GM18873 (cell line): ENCODE data around the gene TRAF3.
A peak's percentile ranks its signal among the peaks of the same experiment; 100 is the strongest.
"Not testable (repeated sequence)": the region's sequence is repeated elsewhere in the genome, so short reads cannot be mapped to it uniquely, and the experiment has no call there.

Experiments used
- ATAC-seq: cut with Tn5 transposase; IDR thresholded peaks from one replicate; pipeline ENCODE4 v1.9.1; 2021; ENCODE audit warnings: mild to moderate bottlenecking, moderate library complexity, moderate number of reproducible peaks; ENCODE audit not compliant: unreplicated experiment, low FRiP score

Gene TRAF3

DNA sequence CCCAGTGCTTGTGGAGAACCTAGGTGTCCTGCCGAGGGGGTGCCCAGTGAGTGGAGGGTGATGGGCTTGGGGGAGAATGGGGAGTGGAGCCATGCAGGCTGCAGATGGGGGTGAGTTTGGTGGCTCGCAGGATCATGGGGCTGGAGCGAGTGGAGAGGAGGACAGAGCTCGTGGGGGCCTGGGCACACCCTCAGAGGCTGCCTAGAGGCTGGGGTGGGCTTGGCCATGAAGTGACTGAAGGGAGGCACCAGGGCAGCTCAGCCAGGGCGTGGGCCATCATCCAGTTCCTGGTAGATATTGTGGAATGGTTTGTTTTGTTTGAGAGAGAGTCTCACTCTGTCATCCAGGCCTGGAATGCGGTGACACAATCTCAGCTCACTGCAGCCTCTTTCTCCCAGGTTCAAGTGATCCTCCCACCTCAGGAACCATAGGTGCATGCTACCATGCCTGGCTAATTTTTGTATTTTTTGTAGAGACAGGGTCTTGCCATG lies 101.8 kb downstream of the TRAF3 start:
- no peak for ATAC-seq

DNA sequence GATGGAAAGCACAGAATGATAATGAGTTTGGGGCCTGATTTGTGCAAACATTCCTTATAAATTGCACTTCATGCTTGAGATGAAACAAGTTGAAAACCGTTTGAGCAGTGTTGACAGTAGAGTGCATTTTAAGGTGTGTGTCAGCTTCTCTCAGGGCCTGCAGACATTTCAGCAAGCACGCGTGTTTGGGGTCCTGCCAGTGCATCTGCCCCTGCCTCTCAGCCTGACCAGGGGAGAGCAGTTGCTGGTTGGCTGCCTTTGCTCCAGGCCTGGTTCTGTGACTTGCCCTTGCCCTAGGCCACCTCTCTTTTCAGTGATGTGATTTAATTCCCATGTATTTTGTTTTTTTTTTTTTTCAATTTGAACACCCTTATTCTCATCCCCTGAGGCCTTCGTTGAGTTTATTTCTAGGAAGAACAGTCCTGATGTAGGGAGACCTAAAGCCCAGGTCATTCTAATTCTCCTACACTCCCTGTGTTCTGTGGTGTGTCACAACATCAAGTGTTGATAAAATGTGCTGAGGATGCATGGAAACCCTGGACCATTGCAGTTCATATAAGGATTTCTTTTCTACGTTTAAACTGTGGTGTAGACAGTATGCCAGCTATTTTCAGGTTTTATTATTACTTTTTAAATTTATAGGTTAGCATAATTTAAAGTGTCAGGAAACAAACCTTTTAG lies 105.1 kb downstream of the TRAF3 start:
- no peak for ATAC-seq

DNA sequence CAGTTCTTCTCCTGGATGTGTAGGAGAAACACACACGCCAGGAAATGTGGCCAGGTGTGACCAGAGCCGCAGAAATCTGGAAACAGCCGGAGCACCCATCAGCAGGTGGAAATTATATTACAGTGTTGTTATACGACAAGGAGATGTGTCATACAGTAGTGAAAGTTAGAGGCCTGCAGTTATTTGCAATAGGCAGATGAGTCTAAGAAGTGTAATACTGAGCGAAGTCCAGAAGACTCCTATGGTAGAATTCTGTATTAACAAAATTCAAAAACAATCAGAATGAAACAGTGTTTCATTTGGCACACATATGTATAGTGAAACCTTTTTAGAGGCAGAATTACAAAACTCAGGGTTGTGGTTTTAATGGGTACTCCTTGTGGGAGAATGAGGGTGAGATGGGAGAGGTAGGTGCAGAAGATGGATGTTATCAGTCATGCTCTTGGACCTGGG lies 105.9 kb downstream of the TRAF3 start:
- no peak for ATAC-seq

DNA sequence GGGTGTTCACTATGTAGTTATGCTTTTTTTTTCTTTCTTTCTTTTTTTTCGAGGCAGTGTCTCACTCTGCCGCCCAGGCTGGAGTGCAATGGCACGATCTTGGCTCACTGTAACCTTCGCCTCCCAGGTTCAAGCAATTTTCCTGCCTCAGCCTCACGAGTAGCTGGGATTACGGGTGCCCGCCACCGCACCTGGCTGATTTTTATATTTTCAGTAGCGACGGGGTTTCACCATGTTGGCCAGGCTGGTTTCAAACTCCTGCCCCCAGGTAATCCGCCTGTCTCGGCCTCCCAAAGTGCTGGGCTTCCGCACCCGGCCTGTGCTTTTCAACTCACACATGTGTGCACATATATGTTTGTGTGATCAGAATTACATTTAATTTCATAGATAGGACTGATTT lies 106.3 kb downstream of the TRAF3 start:
- ATAC-seq = no peak

DNA sequence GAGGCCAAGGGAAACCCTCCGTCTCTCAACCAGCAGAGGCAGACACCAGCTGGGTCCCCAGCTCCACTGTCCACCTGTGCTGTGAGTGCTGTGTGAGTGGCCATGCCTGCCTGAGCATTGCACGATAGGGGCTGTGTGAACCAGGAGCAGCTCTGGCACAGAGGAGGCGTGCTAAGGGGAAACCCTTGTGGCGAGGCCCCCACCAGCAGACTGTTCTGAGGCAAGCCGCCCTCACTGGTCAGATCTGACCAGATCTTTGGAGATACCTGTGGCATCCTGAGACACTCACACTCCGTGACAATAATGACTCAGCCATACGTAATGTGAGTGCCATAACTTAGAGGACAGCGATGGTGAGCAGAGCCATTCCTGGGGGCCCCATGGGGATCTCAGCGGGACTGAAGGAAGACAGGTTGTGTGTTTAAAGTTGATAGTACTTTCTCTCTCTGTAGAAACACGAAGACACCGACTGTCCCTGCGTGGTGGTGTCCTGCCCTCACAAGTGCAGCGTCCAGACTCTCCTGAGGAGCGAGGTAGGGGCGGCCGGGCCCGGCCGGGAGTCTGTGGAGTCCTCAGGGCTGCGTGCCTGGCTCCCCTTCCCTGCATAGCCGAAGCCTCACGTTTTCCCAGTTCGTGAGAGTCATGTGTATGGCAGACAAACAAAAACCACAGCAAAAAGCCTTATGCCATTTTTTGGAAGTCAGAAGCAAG lies 108.6 kb downstream of the TRAF3 start:
- no peak for ATAC-seq

DNA sequence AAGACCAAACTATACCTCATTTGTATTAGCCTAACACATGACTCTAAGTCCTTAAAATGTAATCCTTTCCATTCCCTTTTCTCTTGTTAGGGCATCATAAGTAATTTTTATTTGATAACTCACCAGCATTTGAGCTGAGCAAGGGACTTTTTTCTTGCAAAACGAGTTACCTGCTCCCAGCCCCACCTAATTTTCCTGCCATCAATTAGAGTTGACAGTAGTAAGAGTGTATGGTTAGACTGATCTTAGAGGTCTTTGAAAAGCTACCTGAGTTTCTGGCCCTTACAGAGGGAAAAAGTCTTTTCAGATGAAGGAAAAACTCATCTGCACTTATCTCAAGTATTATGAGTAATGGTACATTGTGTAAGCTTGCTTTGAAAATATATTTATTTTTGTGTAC lies 111.5 kb downstream of the TRAF3 start:
- no peak for ATAC-seq

DNA sequence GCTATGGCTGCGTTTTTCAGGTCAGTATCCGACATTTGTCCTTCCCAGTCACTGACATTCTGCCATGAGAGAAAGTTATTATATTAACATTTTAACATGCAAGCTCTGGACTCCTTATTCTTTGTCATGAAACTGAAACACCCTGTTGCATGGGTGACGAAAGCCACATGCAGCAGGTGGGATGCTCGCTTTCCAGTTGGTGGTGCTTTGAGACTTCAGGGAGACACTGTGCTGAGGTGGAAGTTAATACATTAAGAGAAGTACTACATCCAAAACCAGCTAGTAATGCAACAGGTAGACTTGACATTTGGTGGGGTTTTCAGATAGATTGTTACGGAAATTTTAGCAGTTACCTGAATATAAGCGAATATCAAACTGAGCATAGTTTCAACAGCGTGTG lies 112.4 kb downstream of the TRAF3 start:
- ATAC-seq = no peak

DNA sequence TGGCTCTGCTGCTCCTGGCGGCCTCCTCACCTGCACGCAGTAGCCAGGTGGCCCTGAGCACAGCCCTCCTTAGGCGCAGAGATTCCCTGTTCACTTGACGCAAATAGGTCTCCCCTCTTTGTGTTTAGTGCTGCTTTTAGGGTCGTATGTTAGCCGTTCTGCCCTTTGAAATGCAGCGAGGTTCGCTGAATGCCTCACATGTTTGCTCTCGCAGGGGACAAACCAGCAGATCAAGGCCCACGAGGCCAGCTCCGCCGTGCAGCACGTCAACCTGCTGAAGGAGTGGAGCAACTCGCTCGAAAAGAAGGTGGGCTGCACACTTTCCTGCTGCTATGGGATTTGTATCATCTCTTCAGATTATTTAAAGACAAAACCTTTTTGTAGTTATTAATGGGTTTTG lies 113.9 kb downstream of the TRAF3 start:
- ATAC-seq = no peak

DNA sequence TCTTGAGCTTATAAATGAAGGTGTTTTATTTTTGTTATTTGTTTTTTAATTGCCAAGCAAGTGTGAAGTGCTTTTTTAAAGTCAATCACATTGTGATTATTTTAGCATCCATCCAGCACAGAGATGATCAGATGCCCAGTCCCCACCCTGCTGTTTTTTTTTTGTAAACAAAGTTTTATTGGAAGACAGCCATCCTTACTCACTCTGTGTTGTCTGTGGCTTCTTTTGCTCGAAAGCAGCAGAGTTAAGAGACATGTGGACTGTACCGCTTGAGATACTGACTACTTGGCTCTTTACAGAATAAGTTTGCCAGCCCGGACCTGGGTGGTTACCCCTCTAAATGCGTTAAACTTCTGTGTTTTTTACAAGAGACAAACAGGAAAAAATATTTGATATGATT lies 114.3 kb downstream of the TRAF3 start:
- no peak for ATAC-seq

DNA sequence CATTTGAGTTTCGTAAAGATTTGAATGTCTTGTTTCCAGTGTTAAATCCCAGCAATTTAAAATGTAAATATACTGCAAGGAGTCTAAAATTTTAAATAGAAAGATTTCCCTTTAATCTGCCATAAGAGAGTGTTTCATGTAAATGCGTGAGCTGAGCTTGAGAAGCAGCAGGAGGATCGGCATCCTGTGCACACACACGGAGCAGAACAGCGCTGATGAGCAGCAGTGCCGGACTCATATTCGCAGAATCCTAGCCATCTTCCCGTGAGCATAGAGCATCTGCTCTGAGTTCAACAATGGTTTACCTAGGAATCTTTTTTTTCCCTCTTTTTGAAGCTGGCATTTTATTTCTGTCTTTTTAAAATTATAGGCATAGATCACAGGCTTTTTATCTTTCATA lies 115.4 kb downstream of the TRAF3 start:
- ATAC-seq = no peak

DNA sequence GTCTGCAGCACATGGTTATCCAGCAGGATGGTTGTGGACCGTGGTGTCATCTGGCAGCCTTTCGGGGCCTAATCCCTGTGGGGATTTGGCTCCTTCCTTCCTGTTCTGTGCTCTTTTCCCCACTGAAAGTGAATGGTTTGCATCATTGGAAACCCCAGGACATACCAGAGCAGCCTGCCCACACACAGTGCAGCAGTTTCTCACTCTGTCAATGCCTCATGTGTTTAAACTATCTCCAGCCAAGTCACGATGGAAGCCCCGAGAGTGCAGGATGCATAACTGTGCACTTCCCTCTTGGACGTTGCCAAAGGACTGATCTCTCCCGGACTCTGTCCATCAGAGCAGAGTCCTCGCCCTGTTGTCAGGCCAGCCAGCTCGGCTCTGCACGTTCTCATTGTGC lies 116.2 kb downstream of the TRAF3 start:
- no peak for ATAC-seq

DNA sequence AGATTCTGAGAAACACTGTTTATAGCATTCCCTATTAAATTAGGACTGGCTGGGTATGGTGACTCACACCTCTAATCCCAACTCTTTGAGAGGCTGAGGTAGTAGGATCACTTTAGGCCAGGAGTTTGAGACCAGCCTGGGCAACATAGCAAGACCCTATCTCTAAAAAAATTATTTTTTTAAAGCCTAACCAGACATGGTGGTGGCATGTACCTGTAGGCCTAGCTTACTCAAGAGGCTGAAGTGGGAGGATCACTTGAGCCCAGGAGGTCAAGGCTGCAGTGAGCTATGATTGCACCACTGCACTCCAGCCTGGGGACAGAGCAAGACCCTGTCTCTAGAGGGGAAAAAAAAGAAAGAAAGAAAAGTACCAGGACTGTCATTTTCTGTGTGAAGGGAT lies 119.5 kb downstream of the TRAF3 start:
- not testable (repeated sequence) for ATAC-seq

DNA sequence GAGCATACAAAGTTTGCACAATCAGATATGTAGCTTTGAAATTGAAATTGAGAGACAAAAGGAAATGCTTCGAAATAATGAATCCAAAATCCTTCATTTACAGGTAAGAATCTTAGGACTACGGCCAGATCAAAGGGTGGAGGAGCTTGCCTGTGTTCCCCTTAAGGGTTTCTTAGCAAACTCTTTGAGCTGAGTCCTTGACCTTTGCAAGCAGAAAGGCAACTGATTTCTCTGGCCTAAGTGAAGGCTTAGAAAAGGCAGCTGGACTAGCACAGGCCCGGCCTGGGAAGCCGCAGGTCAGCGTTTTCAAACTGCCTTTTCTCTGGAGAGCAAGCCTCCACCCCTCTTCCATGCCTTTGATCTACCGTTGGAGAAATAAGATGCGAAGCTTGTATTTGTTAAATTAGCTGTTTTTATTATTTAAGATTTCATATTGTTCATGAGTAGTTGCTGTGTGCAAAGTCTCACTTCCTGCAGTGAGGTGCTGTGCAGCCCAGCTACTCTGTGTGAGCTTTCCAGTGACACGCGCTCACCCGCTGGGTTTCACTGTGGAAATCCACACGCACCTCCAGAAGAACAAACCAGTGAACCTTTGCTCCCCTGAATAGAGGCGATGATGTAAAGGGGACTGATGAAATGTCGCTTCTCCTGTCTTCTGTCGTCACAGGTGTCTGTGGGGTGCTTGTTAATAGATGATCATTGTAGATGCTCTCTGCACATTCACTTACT lies 120.2 kb downstream of the TRAF3 start:
- ATAC-seq = no peak

DNA sequence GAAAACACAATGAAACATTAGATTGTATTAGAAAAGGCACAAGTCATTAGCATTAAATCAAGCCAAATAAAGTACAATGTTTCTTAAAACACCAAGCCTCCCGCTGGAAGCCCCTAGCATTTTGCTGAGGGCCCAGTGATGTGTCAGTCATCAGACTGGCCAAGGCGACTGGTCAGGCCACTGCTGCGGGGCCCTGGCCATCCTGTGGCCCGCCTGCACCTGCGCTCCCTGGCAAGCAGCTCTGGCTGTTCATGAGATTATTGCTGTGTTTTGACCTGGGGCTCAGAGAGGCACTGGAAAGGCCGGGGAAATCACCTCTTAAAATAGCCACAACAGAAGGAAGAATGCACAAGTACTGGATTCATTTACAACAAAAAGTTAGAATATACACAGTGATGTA lies 121.0 kb downstream of the TRAF3 start:
- no peak for ATAC-seq

DNA sequence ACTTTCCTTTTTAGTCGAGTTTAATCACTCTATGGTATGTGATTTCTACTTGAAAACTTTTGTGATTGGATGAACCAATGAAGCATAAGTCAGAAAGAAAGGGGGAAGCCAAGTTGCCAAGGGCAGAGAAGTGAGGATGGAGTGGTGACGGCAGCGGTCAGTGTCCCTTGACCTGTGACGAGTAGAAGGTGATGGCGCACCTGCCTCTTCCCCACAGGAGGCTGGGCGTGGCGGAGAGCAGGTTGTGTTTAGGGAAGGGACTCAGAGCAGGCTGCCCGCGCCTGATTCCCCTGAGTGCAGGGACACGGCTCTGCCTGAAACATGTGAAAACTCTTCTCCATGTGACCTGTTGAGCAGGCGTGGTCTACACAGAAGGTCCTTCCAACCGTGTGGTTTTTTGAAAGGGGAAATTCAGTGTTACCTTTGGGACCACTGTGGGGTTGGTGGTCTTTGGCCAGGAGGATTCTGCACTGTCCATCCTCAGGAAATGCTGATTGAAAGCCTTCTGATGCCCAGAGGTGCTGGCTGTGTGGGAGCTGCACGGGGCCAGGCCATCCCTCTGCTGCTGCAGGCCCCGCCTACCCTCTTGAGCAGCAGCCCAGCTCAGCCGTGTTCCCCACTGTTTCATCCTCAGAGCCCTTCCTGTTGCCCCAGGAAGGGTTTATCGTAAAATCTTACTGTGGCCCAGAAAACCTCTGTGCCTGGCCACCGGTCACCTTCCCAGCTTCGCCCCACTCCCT lies 121.7 kb downstream of the TRAF3 start:
- no peak for ATAC-seq

DNA sequence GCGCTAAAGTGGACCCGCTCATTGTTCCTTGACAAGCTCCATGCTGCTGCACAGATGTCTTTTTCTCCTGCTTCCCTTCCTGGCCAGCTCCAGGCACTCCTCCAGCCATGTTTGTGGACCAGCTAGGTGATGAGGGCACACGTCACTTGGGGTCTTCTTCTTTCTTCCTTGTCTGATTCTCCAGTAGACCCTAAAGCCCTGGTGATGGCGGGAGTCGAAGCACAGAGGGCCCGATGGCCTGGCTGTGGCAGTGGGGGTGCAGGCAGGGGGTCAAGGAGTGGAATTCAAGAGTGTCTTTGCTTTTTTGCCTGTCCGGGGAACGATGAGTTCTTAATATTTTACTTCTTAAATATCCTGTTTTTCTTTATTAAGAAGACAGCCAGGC lies 122.3 kb downstream of the TRAF3 start:
- ATAC-seq = no peak

DNA sequence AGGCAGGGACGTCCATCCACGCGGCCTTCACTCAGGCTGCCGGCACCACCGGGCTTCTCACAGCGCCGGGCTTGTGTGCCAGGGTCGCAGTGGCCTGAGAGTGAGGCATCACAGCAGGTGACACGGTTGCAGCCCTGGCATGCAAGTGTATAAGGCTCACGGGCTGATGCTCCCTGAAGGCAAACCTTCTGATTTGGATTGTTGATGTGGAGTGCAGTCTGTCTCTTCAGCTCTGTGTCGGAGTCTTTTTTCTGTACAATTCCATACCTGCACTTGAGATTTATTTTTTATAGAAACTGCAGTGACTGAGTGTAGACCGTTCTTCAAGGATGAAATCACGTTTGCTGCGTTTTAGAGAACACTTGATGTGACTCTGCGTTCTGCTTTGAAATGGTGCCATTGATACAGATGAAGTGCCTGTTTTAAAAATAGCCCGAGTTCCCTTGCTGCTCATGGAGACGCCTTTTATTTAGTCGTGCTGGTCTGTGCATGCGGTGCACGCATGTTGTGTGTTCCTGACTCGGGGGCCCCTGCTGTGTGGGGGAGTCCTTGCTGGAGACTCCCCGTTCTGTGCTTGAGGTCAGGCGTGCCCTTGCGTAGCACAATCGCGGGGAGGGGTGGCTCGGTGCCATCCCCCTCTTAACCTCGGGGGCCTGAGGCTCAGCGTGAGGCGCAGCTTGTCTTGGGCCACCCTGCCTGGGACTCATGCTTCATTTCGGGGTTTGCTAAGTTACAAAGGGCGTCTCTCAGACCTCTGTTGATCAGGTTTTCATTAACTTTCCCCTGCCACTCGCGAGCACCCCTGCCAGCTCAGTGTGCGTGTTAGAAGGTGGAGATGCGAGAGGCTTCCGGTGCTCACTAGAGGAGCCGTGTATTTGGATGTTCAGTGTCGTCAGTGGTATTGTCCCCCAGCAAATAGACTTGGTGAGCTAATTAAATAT lies 123.7 kb downstream of the TRAF3 start:
- ATAC-seq = peak; percentile 35

DNA sequence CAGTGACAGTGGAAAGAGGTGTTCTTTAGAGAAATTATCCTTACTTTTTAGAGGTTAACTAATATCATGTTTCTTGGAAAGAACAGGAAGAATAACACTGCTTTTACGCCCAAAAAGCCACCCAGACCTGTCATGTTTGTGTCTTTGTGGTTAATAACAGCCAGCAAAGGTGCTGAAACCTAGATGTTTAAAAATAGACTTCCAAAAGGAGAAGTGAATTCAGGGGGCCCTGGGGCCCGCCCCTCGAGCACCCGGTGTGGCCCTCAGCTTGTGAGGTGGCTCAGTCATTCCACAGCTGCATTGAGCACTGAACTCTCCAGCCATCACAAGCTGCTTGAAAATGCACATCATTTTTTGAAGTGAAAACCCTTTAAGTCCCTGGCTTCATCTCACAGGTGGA lies 124.4 kb downstream of the TRAF3 start:
- ATAC-seq = peak; percentile 42

DNA sequence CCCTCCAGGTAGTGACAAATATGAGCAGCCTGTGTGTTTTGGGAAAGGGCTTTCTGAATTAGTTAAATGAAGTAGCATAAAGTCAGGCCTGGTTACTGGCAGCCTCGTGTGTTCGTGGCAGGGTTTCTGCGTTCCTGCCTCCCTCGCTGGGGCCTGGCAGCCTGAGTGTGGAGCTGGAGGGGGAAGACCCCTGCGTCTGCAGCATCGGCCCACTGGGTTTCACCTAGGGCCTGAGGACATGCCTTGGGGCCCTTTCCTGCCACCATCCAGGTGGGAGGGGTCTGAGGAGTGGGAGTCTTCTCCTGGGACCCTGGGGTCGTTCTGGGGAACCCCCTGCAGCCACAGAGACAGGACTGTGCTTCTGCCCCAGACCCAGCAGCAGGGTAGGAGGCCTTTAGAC lies 124.8 kb downstream of the TRAF3 start:
- ATAC-seq = peak; percentile 4
